NCI-H187 (cell line): ENCODE results near the gene GRM3.

Experiments used
- DNase-seq, 2 experiments: peaks; one replicate each; lab custom pipeline; 2025; lab: John Stamatoyannopoulos, UW

The GRM3 gene

DNA sequence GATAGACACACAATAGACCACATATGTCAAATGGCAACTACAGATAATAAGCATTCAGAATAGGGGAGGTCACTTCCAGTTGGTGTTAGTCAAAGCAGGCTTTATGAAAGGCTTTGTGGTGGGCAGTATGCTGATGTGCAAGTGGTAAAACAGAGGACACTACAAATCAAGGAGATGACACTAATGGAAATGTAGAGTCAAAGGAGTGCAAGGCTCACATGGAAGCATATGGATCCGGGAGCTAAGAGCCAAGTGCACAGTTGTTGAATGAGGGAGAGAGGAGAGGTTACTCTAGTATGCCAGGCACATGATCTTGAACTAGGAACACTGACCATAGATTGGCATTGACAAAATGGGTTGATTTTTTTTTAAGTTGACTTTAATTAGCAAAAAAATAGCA, 62.7 kb downstream of the GRM3 start:
- no peak for DNase-seq

GRCh38 chr7:86708031-86708680, 64.4 kb downstream of the GRM3 start:
- no peak for DNase-seq

DNA sequence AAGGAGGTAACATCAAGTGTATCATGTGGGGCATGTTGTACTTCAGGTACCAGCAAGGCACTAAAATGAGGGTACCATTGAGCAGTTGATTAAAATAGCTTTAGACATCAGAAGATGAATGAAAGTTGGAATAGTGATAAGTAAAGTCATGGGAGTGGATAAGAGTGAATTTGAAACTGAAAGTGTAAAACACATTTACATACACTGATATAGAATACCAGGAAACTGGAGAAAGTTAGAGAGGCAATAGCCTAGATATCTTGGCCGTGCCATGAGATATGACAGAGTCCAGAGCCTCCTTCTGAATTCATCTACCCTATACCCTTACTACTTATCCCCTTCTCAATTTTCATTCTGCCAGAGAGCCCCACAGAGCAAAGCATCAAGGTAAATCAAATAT, 76.6 kb downstream of the GRM3 start:
- no peak for DNase-seq

GRCh38 chr7:86733783-86734182, 90.1 kb downstream of the GRM3 start:
- DNase-seq, result no peak

DNA sequence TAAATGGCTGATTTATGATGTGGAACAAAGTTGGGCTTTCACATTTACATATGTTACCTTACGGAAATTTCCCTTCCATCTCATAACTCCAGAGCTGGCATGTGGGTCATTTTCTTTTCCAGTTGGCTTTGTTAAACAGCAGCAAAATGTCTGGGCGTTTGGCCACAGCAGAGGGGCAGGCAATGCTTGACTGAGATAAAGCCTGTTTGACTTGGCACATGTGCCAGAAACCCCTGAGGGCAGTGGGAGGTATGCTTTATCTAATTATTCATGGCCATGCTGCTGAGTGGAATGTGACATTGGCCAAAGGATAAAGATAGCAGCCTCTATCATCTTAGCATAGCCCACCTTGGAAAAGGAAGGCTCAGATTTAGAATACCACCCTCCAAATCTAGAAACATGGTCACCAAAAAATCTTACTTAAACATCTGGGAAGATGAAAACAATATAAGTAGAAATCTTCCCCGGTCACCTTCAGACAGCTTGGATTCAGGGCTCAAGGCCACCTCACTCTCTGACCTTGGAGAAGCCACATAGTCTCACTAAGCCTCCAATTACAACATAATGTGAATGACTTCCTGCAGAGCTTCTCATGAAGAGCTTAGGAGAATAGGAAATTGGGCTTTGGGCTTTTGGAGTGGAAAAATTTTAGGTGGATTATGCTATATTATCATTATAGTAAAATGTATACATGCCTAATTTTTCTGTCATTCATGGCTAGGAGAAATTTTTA, 101.5 kb downstream of the GRM3 start:
- DNase-seq, result no peak

DNA sequence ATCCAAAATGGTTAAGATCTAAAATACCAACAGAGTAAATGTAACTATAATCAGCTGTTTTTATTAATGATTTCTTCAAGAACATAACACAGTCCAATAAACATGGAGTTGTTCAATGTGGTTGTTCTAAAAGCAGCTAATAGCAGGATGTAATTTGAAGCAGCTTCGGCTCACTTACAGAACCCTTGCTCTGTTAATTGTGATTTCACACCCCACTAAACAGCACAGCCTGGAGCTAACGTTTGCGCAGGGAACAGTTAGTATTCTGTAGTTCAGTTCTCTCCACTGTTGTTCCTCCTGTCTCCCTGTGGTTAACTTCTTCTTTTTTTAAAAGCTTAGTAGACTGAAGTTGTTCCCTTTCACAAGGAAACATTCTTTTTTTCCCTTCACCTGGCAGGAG, 104.0 kb downstream of the GRM3 start:
- DNase-seq, result no peak

DNA sequence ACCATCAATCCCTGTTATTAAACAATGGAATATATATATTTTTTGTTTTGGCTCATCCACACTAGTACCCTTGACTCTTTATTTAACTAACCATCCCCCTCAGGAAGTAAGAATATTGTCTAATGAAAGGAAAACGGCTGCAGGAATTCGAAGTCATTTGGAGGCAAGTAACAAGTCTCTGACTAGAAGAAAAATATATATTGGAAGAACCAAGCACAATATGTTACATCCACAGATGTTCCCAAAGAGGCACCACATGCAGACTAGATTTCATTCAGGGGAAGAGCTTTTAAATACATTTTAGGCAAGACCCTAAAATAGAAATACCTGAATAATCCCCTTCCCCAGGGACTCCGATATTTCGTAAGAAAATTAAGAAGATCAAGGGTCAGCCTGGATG, 104.5 kb downstream of the GRM3 start:
- no peak for DNase-seq

- DNase-seq, result no peak
Observed at GRCh38 chr7:86748843-86749719, 105.4 kb downstream of the GRM3 start.

DNA sequence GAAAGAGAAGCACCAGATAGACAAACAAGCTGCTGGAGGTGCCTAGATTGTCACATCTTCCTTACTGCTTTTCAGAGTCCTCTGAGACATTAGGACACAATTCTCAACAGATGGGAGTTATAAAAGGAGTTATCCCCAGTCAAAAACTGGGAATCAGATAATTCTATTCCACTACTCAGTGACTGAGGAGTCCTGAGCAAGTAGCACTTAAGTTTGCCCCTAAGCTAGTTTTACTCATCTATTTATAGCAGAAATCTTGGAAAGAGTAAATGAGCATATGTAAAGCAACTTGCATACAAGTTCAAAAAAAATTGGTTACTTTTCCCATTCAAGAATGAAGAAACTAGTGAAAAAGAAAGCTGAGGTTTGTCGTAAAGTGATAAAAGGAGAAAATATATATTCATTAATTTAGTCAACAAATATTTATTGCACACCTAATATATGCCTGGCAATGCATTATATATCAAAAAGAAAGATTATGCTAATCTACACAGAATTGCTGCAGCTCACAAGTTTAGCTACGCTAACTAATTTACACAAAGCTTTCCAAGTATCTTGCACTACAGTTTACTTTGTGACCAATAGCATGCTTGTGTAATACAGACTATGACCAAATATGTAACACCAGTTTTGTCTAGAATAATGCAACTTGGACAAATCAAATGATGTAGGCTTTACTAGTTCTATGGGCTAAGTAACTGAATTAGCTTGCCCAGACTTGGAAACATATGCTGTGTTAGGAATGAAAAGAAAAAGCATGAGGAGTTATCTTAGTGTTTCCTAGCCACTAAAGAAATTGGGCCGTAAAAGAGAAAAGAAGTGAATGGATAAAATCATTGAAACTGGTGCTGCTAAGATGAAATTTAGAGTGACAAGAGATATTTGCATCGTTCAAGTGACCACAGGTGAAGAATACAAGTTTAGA, 106.3 kb downstream of the GRM3 start:
- DNase-seq, result no peak

DNA sequence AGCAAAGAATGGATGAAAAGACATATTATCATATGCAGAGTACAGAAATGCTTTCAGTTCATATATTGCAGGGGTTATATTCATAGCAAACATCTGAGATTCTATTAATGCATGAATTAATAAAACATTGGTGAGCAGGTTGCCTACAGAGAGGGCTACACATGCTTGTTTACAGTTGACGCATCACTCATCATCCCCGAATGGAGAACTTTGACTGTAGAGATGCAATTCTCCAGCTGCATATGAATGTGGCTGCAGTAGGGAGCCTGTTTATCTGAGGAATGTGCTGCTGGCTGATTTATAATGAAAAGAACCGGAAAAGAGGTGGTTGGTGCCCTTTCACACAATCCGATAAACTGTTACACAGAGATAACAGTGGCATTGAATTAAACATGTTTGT, 116.5 kb downstream of the GRM3 start:
- no peak for DNase-seq

DNA sequence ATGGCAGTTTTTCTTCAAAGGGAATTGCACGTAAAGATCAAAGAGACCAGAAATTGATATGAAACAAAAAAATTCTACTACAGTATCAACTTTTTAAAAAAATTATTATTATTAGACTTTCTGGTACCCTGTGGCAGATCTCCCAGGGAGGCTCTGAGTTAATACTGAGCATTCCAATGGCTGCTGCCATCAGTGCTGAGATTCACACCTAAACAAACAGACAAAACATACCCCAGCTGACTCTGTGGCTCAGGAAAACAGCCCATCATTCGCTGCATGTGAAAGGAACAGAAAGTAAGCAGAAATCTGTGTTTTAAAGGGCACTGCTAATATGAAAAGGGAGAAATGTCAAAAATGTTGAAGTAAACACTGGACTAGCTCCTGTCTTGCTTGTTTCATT, 118.4 kb downstream of the GRM3 start:
- no peak for DNase-seq

DNA sequence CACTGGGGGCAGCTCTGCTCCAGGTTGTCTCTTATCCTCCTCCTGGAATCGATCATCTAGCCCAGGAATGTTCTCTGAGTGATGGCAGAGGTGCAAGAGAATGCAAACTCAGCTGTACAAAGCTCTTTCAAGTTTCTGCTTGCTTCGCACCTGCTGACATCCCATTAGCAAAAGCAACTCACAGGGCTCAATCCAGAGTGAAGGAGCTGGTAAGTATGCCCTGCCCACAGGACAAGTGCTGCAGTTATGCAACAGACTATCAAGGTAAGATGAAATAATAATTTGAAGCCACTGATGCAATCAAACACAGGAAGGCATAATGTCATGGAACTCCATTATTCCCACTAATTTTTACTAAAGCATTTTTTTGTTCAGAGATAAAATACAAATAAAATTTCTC, 122.2 kb downstream of the GRM3 start:
- DNase-seq, result no peak

GRCh38 chr7:86768394-86768793, 124.7 kb downstream of the GRM3 start:
- DNase-seq, result no peak

DNA sequence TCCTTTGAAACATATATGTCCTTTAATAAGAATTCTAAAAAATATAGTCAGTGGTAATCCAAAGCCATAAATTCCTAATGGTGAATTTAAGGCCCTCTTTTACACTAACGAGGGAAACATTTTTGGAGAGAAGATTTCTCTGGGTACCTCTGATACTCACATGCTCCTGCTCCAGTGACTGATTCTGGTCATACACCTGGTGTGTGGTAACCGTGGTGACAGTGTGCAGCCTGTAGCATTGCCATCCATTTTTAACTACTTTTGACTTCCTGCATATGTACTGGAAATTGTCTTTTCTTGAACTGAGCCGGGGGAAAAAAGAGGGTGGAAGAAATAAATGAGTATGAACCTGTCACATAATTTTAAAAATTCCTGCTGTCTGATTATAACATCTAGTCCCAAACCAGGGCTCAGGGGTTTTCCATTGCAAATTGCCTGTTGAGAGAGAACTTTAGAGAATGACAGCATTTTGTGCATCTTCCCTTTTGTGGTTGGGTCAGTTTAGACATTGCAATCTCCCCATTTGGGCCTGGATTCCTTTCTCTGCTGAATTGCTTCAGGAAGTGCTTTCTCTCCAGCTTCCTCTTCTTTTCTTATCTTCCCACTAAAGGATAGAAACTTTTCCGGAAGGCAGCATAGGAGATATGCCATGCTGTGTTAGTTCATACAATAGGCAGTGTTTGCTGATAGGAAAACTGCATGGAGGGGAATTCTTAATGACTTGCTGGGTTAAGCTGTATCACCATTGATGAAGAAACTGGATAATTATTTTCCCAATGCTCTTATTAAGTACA, 125.5 kb downstream of the GRM3 start:
- DNase-seq, result no peak

GRCh38 chr7:86773309-86773708, 129.6 kb downstream of the GRM3 start:
- DNase-seq, result no peak

DNA sequence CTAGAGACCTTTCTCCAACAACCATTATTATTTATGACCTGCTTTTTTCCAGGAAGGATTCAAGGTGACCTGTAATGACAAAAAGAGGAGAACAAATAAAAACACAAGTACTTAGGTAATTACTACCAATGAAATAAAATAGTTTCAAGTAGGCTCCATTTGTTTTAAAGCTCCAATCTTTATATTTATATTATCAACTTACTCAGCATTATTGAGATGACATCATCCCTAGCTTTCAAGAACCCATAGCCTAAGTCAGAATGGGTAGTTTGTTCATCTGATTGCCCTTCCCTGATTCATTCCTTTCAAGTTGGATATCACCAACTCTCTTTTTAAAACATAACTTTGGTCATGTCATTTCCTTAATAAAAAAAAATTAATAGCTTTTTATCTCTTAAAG, 131.5 kb downstream of the GRM3 start:
- DNase-seq, result no peak

DNA sequence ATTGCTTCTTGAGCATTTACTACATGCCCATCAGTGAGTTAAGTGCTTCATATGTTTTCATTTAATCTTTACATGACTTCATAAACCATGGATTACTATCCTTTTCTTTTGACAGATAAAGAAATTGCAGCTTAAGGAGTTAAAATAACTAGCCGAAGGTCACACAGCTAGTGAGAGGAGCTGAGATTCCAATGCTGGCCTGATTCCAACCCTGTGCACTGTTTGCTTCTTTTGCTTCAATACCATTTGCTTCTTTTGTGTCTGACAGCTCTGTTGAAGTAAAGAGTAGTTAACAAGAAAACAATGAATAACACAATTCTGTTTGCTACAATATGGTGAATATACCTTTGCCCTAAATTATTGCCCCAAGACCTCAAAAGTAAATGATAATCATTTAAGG, 132.4 kb downstream of the GRM3 start:
- DNase-seq, result no peak

DNA sequence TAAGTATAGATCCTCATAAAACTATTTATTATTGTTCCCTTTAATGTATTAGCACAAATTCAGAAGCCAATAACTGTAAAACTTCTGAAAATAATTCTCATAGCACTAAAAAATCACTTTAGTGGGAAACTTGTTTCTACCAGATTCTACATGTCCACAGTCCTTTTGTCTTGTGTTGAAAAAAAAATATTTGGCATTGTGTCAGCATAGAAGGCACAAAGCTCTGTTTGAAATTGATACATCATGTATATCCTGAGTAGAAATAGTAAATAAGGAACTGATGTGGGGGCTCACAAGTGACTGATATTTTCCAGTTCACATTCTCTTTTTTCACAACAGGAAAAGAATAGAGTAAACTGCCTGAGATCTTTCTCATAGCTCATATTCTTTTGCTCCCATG, 134.6 kb downstream of the GRM3 start:
- no peak for DNase-seq

- DNase-seq, result no peak
Observed at GRCh38 chr7:86784765-86785164, 141.1 kb downstream of the GRM3 start.

DNA sequence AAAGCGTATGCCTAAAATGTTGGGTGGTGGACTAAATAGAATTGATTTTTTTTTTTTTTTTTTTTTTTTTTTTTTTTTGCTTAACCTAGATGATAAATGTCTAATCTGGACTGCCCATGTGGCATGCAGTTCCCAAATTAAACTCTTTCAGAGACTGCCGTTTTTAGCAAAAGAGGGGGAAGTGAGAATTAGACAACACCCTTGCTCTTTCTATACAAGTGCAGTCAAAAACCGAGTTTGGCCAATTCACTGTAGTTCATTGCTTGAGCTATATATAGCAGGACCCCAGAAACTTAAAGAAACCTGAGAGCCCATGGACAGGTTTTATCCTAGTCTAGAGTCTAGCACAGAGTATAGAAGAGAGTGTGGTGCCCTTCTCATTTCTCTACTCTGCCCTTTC, 141.9 kb downstream of the GRM3 start:
- no peak for DNase-seq

DNA sequence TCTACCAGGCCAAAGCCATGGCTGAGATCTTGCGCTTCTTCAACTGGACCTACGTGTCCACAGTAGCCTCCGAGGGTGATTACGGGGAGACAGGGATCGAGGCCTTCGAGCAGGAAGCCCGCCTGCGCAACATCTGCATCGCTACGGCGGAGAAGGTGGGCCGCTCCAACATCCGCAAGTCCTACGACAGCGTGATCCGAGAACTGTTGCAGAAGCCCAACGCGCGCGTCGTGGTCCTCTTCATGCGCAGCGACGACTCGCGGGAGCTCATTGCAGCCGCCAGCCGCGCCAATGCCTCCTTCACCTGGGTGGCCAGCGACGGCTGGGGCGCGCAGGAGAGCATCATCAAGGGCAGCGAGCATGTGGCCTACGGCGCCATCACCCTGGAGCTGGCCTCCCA, 142.7 kb downstream of the GRM3 start:
- no peak for DNase-seq
